B cell (primary cell): ENCODE data around the gene SS18L1. TPM values are rescaled to one million over a fixed set of nuclear protein-coding genes. Genes with fewer than 3 reads are reported as not detected.

Experiments used
- ATAC-seq: fragments of 200-7000 bp; cut with Tn5 transposase; one replicate; pipeline ENCODE4 v1.10.0; 2021; ENCODE audit warnings: low read depth, mild to moderate bottlenecking, moderate number of reproducible peaks, moderate library complexity
- CTCF ChIA-PET: fragments of 350-600 bp; sonication (Branson Sonifier 250); formaldehyde crosslinking; loops from one replicate; lab custom pipeline; 2021; ENCODE audit warnings: antibody characterized with exemption, inconsistent platforms; lab: Charles Lee
- POLR2A ChIA-PET: fragments of 350-600 bp; sonication (Branson Sonifier 250); formaldehyde crosslinking; loops from one replicate; lab custom pipeline; 2021; ENCODE audit warnings: antibody characterized with exemption; lab: Charles Lee
- DNase-seq: peaks from one replicate; pipeline ENCODE4 v3.0.0; 2013
- H2AFZ ChIP-seq: 2 replicates; pipeline ENCODE4 v1.6.1; 2012; ENCODE audit warnings: mild to moderate bottlenecking, low read depth, low read length; ENCODE audit not compliant: insufficient read depth, poor library complexity, severe bottlenecking
- H3K27ac ChIP-seq, 2 donors: 1 replicate in 1 of 2; 2 replicates in 1 of 2; pipeline ENCODE4 v1.5.1; 2012 to 2013; ENCODE audit warnings: low read length in 2 of 2, mild to moderate bottlenecking in 2 of 2, moderate library complexity in 1 of 2
- H3K27me3 ChIP-seq, 4 experiments: fragments of 200-600 bp in 1 of 4; sonication (generic) in 1 of 4; replicated peaks in 1 of 4; 1 replicate in 2 of 4; 2 replicates in 2 of 4; pipeline versions ENCODE4 v1.6.1 to v1.7.0; 2013 to 2016; ENCODE audit warnings: low read length in 3 of 4, mild to moderate bottlenecking in 2 of 4, mixed read lengths in 1 of 4, moderate library complexity in 1 of 4; ENCODE audit not compliant: insufficient read depth in 4 of 4, control insufficient read depth in 3 of 4; ENCODE audit errors: control extremely low read depth in 1 of 4
- H3K36me3 ChIP-seq, 2 experiments: replicated peaks in 1 of 2; 1 replicate in 1 of 2; 2 replicates in 1 of 2; pipeline versions ENCODE4 v1.6.1 to v1.7.1; 2013; ENCODE audit warnings: low read length in 1 of 2; ENCODE audit not compliant: insufficient read depth in 2 of 2, control insufficient read depth in 1 of 2; ENCODE audit errors: control extremely low read depth in 1 of 2, extremely low read depth in 1 of 2
- H3K4me1 ChIP-seq, 2 donors: fragments of 200-600 bp in 1 of 2; sonication (generic) in 1 of 2; 1 replicate in 1 of 2; 2 replicates in 1 of 2; pipeline versions ENCODE4 v1.5.1 to v1.6.1; 2013 to 2017; ENCODE audit warnings: low read length in 2 of 2; ENCODE audit not compliant: control insufficient read depth in 2 of 2, insufficient read depth in 2 of 2
- H3K4me2 ChIP-seq: replicated peaks from 2 replicates; pipeline ENCODE3; 2012; ENCODE audit warnings: mild to moderate bottlenecking, low read depth, low read length; ENCODE audit not compliant: poor library complexity, severe bottlenecking
- H3K4me3 ChIP-seq, 5 experiments: fragments of 200-600 bp in 1 of 5; sonication (generic) in 1 of 5; 1 replicate in 3 of 5; 2 replicates in 2 of 5; pipeline versions ENCODE4 v1.5.1 to v1.7.0; 2011 to 2016; ENCODE audit warnings: low read length in 4 of 5, mild to moderate bottlenecking in 4 of 5, low read depth in 2 of 5, control low read depth in 1 of 5, moderate library complexity in 1 of 5; ENCODE audit not compliant: insufficient read depth in 1 of 5; ENCODE audit errors: control extremely low read depth in 1 of 5, extremely low read depth in 1 of 5
- H3K79me2 ChIP-seq: fragments of 200-600 bp; sonication (generic); one replicate; pipeline ENCODE4 v1.6.0; 2016; ENCODE audit warnings: low read length; ENCODE audit not compliant: control insufficient read depth, insufficient read depth
- H3K9ac ChIP-seq: fragments of 200-600 bp; sonication (generic); 2 replicates; pipeline ENCODE4 v1.6.1; 2017; ENCODE audit warnings: mild to moderate bottlenecking, low read length, moderate library complexity
- H3K9me3 ChIP-seq, 3 donors: one replicate each; pipeline versions ENCODE4 v1.6.1 to v1.7.1; 2013; ENCODE audit warnings: low read length in 2 of 3; ENCODE audit not compliant: control insufficient read depth in 2 of 3, insufficient read depth in 1 of 3; ENCODE audit errors: control extremely low read depth in 1 of 3
- H4K20me1 ChIP-seq: 2 replicates; pipeline ENCODE4 v1.6.0; 2012; ENCODE audit warnings: mild to moderate bottlenecking, low read length; ENCODE audit not compliant: insufficient read depth, control insufficient read depth, poor library complexity, severe bottlenecking
- H3K27ac Mint-ChIP-seq: one replicate; pipeline ENCODE4 v1.8.0; 2021; ENCODE audit warnings: mixed read lengths
- H3K27me3 Mint-ChIP-seq: one replicate; pipeline ENCODE4 v1.8.0; 2021; ENCODE audit warnings: mixed read lengths
- H3K4me1 Mint-ChIP-seq: one replicate; pipeline ENCODE4 v1.8.0; 2021; ENCODE audit warnings: mixed read lengths
- H3K4me3 Mint-ChIP-seq: one replicate; pipeline ENCODE4 v1.8.0; 2021; ENCODE audit warnings: mixed read lengths
- H3K9me3 Mint-ChIP-seq: one replicate; pipeline ENCODE4 v1.8.0; 2022; ENCODE audit warnings: mixed read lengths; ENCODE audit not compliant: insufficient read depth
- EZH2 ChIP-seq: IDR thresholded peaks from 2 replicates; pipeline ENCODE4 v1.6.1; 2012; ENCODE audit warnings: borderline replicate concordance, low read depth, mild to moderate bottlenecking, moderate library complexity, low read length; ENCODE audit not compliant: insufficient read depth, poor library complexity, severe bottlenecking
- WGBS: methylation state at CpG from one replicate; pipeline ENCODE4 v1.1.5; 2013; ENCODE audit warnings: missing lambda C conversion rate; ENCODE audit not compliant: insufficient coverage; 5-methylcytosine and 5-hydroxymethylcytosine counted together
- intact Hi-C: fragments of 100-400 bp; cut with micrococcal nuclease; formaldehyde crosslinking; loops from one replicate; pipeline ENCODE4 v1.10.0; 2022
- polyA plus RNA-seq: library from polyadenylated mRNA; depleted of rRNA; stranded (reverse); fragments of >200 nt; gene quantifications from 2 replicates; pipeline ENCODE4 v1.2.3, GENCODE V29; 2012
- total RNA-seq, 2 donors: library from RNA; stranded (reverse); fragments of 120-200 nt in 1 of 2; gene quantifications; 1 replicate in 1 of 2; 2 replicates in 1 of 2; pipeline versions ENCODE4 v1.2.3 to v1.2.4, GENCODE V29; 2013 to 2022
- TF ChIP-seq, protein P1 (sequence below): fragments of 200-600 bp; IDR thresholded peaks from one replicate; pipeline ENCODE4 v1.8.0; 2022; ENCODE audit warnings: antibody characterized with exemption, mild to moderate bottlenecking

Gene SS18L1
- total and polyA plus RNA-seq, 2 donors (not counting 1 experiment from before 2014, with no cell fraction given), result 15.4 to 20.7 TPM

DNA sequence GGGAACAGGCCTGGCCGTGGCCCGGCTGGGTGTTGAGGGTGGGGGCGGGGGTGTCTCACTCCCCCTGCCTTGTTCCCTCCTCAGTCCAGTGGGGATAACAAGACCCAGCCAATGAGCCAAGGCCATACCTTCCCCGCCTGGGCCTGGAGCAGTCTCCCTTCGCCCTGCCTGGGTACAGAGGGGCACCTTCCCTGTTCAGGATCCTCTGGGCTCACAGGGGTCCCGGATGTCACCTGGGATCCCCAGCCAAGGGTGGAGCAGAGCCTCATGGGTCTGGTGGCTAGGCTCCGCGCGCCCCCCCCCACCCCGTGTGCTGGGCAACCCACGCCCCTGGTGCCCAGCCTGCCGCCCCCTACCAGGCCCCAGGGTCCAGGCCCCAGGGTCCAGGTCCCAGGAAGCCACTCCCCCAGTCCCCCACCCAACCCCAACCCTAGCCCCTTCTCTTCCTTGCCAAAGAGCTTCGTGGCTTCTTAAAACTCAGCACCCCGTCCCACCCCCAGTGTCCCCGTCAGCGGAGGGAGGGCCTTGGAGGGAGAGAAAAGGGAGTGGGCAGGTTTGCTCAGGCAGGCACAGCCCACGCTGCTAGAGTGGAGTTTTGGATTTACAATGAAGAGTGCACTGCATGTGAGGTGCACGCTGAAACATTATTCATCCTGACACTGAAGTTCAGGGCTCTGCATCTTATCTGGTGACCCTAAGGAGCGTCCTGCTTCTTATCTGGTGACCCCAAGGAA, 64.7 kb downstream of the SS18L1 start:
- WGBS, result 89% methylated on average over 12 of the region's 19 CpGs

More for the DNA sequence above, 64.7 kb downstream of the SS18L1 start:
- peaks cover 7% of the 10 kb centered on the region for H3K27me3 Mint-ChIP-seq
- peaks cover under 1% of the 10 kb centered on the region for H4K20me1 ChIP-seq
- POLR2A ChIA-PET, result no interaction called here
- DNase-seq (no peak), ATAC-seq (no peak)
- no peak overlapping the region for H3K9ac ChIP-seq
- no peak overlapping the region for H3K4me3 Mint-ChIP-seq
- no peak overlapping the region for H2AFZ ChIP-seq
- TF ChIP-seq, protein P1, sequence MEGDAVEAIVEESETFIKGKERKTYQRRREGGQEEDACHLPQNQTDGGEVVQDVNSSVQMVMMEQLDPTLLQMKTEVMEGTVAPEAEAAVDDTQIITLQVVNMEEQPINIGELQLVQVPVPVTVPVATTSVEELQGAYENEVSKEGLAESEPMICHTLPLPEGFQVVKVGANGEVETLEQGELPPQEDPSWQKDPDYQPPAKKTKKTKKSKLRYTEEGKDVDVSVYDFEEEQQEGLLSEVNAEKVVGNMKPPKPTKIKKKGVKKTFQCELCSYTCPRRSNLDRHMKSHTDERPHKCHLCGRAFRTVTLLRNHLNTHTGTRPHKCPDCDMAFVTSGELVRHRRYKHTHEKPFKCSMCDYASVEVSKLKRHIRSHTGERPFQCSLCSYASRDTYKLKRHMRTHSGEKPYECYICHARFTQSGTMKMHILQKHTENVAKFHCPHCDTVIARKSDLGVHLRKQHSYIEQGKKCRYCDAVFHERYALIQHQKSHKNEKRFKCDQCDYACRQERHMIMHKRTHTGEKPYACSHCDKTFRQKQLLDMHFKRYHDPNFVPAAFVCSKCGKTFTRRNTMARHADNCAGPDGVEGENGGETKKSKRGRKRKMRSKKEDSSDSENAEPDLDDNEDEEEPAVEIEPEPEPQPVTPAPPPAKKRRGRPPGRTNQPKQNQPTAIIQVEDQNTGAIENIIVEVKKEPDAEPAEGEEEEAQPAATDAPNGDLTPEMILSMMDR, result no peak
- no peak for TF ChIP-seq EZH2
- no peaks in the 10 kb centered on the region for H3K36me3 ChIP-seq
- peaks cover 0 to 27% (median 11%) of the 10 kb centered on the region in 4 experiments for H3K27me3 ChIP-seq
- no peaks in the 10 kb centered on the region for H3K9me3 ChIP-seq
- peaks cover 4 to 6% of the 10 kb centered on the region in 2 donors for H3K4me1 ChIP-seq
- no peaks in the 10 kb centered on the region for H3K79me2 ChIP-seq
- H3K4me3 ChIP-seq, result no peak overlapping the region
- CTCF ChIA-PET, result no interaction called here
- intact Hi-C loops, result no loop called here
- no peak overlapping the region for H3K27ac Mint-ChIP-seq
- no peak overlapping the region for H3K4me2 ChIP-seq
- H3K27ac ChIP-seq, result no peak overlapping the region
- H3K4me1 Mint-ChIP-seq, result peaks cover 5% of the 10 kb centered on the region
- H3K9me3 Mint-ChIP-seq, result no peaks in the 10 kb centered on the region
